WTC11 (cell line): Measurements from ENCODE around the gene NEBL.

Experiments used
- ATF6 ChIP-seq: sonication (generic); formaldehyde crosslinking; IDR thresholded peaks from 2 replicates; pipeline ENCODE4 v1.8.1; 2023; ENCODE audit warnings: mild to moderate bottlenecking, missing genetic modification reagents
- CTCF ChIP-seq: fragments of 200-600 bp; IDR thresholded peaks from 2 replicates; pipeline ENCODE4 v1.8.0; 2022; ENCODE audit warnings: antibody characterized with exemption
- ESRRA ChIP-seq: sonication (generic); formaldehyde crosslinking; IDR thresholded peaks from 2 replicates; pipeline ENCODE4 v1.8.1; 2022; ENCODE audit warnings: mild to moderate bottlenecking, missing genetic modification reagents, borderline replicate concordance
- FOXP1 ChIP-seq: sonication (generic); formaldehyde crosslinking; IDR thresholded peaks from 2 replicates; pipeline ENCODE4 v1.8.0; 2022; ENCODE audit warnings: missing genetic modification reagents, mild to moderate bottlenecking, moderate library complexity, borderline replicate concordance
- GTF2I ChIP-seq: fragments of 250-450 bp; sonication (Bioruptor Pico); conservative IDR thresholded peaks from 2 replicates; pipeline ENCODE4 v1.4.0; 2021; ENCODE audit warnings: mild to moderate bottlenecking
- IRF2 ChIP-seq: sonication (generic); formaldehyde crosslinking; IDR thresholded peaks from 2 replicates; pipeline ENCODE4 v1.8.0; 2022; ENCODE audit warnings: low read depth, missing genetic modification reagents, borderline replicate concordance
- MAX ChIP-seq: sonication (generic); formaldehyde crosslinking; IDR thresholded peaks from 2 replicates; pipeline ENCODE4 v1.8.0; 2022; ENCODE audit warnings: mild to moderate bottlenecking, missing genetic modification reagents
- NFE2L1 ChIP-seq: sonication (generic); formaldehyde crosslinking; IDR thresholded peaks from 2 replicates; pipeline ENCODE4 v1.8.1; 2023; ENCODE audit warnings: missing genetic modification reagents
- USF2 ChIP-seq: sonication (generic); formaldehyde crosslinking; IDR thresholded peaks from 2 replicates; pipeline ENCODE4 v1.8.1; 2023; ENCODE audit warnings: mild to moderate bottlenecking, missing genetic modification reagents, moderate library complexity
- ZNF281 ChIP-seq: sonication (generic); formaldehyde crosslinking; IDR thresholded peaks from 2 replicates; pipeline ENCODE4 v1.8.0; 2023; ENCODE audit warnings: mild to moderate bottlenecking, missing genetic modification reagents

- no peak for TF ChIP-seq USF2
- TF ChIP-seq ATF6 (CRISPR knock-in tag): no peak
- TF ChIP-seq CTCF: no peak
- TF ChIP-seq FOXP1: no peak
- TF ChIP-seq ZNF281 (CRISPR knock-in tag): no peak
- TF ChIP-seq IRF2 (CRISPR knock-in tag): no peak
- TF ChIP-seq NFE2L1: no peak
- no peak for TF ChIP-seq GTF2I (CRISPR knock-in tag)
- no peak for TF ChIP-seq ESRRA (CRISPR knock-in tag)
- TF ChIP-seq MAX (CRISPR knock-in tag): no peak
Measured at GRCh38 chr10:20933705-20934104, 36.6 kb upstream of the NEBL start.
